T-helper 1 cell treated with Interleukin-12 subunit alpha and Interleukin-12 subunit beta and Interleukin-4 antibody, amounts not matched to agents 30 μg/mL and 1 μg/mL, for 36 hours (primary cell): ENCODE results near the gene CCDC107.
"Not testable (repeated sequence)": the region's sequence is repeated elsewhere in the genome, so short reads cannot be mapped to it uniquely, and the experiment has no call there.

Experiments
- H3K27ac Mint-ChIP-seq: one replicate; pipeline ENCODE4 v1.8.0; 2021; ENCODE audit warnings: mild to moderate bottlenecking, mixed read lengths
- H3K27me3 Mint-ChIP-seq: one replicate; pipeline ENCODE4 v1.8.0; 2021; ENCODE audit warnings: low read depth, mixed read lengths
- H3K36me3 Mint-ChIP-seq: one replicate; pipeline ENCODE4 v1.8.0; 2021; ENCODE audit warnings: low read depth, mixed read lengths
- H3K4me1 Mint-ChIP-seq: one replicate; pipeline ENCODE4 v1.8.0; 2021; ENCODE audit warnings: low read depth, mixed read lengths
- H3K4me3 Mint-ChIP-seq: one replicate; pipeline ENCODE4 v1.8.0; 2021; ENCODE audit warnings: mild to moderate bottlenecking, moderate library complexity, mixed read lengths
- H3K9me3 Mint-ChIP-seq: one replicate; pipeline ENCODE4 v1.8.0; 2021; ENCODE audit warnings: mixed read lengths

The CCDC107 gene

GRCh38 chr9:35627575-35627974, 30.5 kb upstream of the CCDC107 start:
- Mint-ChIP-seq H3K27me3 (peaks cover 4% of the 10 kb centered on the region), H3K9me3 (no peaks in the 10 kb centered on the region), H3K27ac (no peak overlapping the region), H3K36me3 (peaks cover 3% of the 10 kb centered on the region), H3K4me3 (no peak overlapping the region), H3K4me1 (peaks cover 3% of the 10 kb centered on the region)

- Mint-ChIP-seq H3K9me3 (no peaks in the 10 kb centered on the region), H3K27ac (no peak overlapping the region), H3K4me3 (no peak overlapping the region), H3K27me3 (peaks cover 4% of the 10 kb centered on the region), H3K4me1 (peaks cover 3% of the 10 kb centered on the region), H3K36me3 (peaks cover 3% of the 10 kb centered on the region)
These were observed 29.6 kb upstream of the CCDC107 start for GRCh38 chr9:35628389-35628991.

- Mint-ChIP-seq H3K27ac (no peak overlapping the region), H3K4me1 (peaks cover 3% of the 10 kb centered on the region), H3K36me3 (peaks cover 3% of the 10 kb centered on the region), H3K27me3 (peaks cover 4% of the 10 kb centered on the region), H3K4me3 (no peak overlapping the region), H3K9me3 (no peaks in the 10 kb centered on the region)
These were observed 28.5 kb upstream of the CCDC107 start for GRCh38 chr9:35629597-35629996.

GRCh38 chr9:35635730-35636129, 22.4 kb upstream of the CCDC107 start:
- Mint-ChIP-seq H3K9me3 (peaks cover 4% of the 10 kb centered on the region), H3K4me3 (no peak overlapping the region), H3K27ac (no peak overlapping the region), H3K27me3 (no peaks in the 10 kb centered on the region), H3K36me3 (peaks cover 12% of the 10 kb centered on the region), H3K4me1 (peaks cover 35% of the 10 kb centered on the region)

- Mint-ChIP-seq H3K4me3 (no peak overlapping the region), H3K27ac (no peak overlapping the region), H3K4me1 (peaks cover 38% of the 10 kb centered on the region), H3K9me3 (peaks cover 10% of the 10 kb centered on the region), H3K27me3 (no peaks in the 10 kb centered on the region), H3K36me3 (peaks cover 18% of the 10 kb centered on the region)
These were observed 21.8 kb upstream of the CCDC107 start for GRCh38 chr9:35636135-35636876.

GRCh38 chr9:35636877-35637246, 21.2 kb upstream of the CCDC107 start:
- peaks cover 21% of the 10 kb centered on the region for H3K36me3 Mint-ChIP-seq
- not testable (repeated sequence) for H3K4me3 Mint-ChIP-seq, H3K27ac Mint-ChIP-seq, H3K27me3 Mint-ChIP-seq
- peaks cover 14% of the 10 kb centered on the region for H3K9me3 Mint-ChIP-seq
- peaks cover 41% of the 10 kb centered on the region for H3K4me1 Mint-ChIP-seq

GRCh38 chr9:35637427-35637955, 20.6 kb upstream of the CCDC107 start:
- Mint-ChIP-seq H3K4me1 (peaks cover 41% of the 10 kb centered on the region), H3K27ac (peak overlapping the region; percentile 23), H3K36me3 (peaks cover 21% of the 10 kb centered on the region), H3K9me3 (peaks cover 14% of the 10 kb centered on the region)
- not testable (repeated sequence) for H3K4me3 Mint-ChIP-seq, H3K27me3 Mint-ChIP-seq

- peak overlapping the region; percentile 30 for H3K4me3 Mint-ChIP-seq
- H3K27me3 Mint-ChIP-seq = not testable (repeated sequence)
- H3K9me3 Mint-ChIP-seq = peaks cover 14% of the 10 kb centered on the region
- H3K27ac Mint-ChIP-seq = peak overlapping the region; percentile 80
- H3K4me1 Mint-ChIP-seq = peaks cover 43% of the 10 kb centered on the region
- H3K36me3 Mint-ChIP-seq = peaks cover 26% of the 10 kb centered on the region
These were observed 19.3 kb upstream of the CCDC107 start for GRCh38 chr9:35638751-35639150.

- Mint-ChIP-seq H3K36me3 (peaks cover 26% of the 10 kb centered on the region), H3K27ac (peak overlapping the region; percentile 80)
These were observed 18.9 kb upstream of the CCDC107 start for GRCh38 chr9:35639225-35639624.

GRCh38 chr9:35639631-35640030, 18.5 kb upstream of the CCDC107 start:
- peaks cover 47% of the 10 kb centered on the region for H3K4me1 Mint-ChIP-seq
- H3K9me3 Mint-ChIP-seq = peaks cover 14% of the 10 kb centered on the region
- H3K27me3 Mint-ChIP-seq = no peaks in the 10 kb centered on the region

More at GRCh38 chr9:35639225-35639624, 18.9 kb upstream of the CCDC107 start:
- H3K4me1 Mint-ChIP-seq = peaks cover 43% of the 10 kb centered on the region
- H3K4me3 Mint-ChIP-seq = peak overlapping the region; percentile 59
- H3K9me3 Mint-ChIP-seq = peaks cover 14% of the 10 kb centered on the region
- H3K27me3 Mint-ChIP-seq = not testable (repeated sequence)

GRCh38 chr9:35640431-35640830, 17.7 kb upstream of the CCDC107 start:
- Mint-ChIP-seq H3K36me3 (peaks cover 32% of the 10 kb centered on the region), H3K9me3 (peaks cover 14% of the 10 kb centered on the region), H3K4me1 (peaks cover 46% of the 10 kb centered on the region)
- not testable (repeated sequence) for H3K4me3 Mint-ChIP-seq, H3K27ac Mint-ChIP-seq, H3K27me3 Mint-ChIP-seq

More at GRCh38 chr9:35639631-35640030, 18.5 kb upstream of the CCDC107 start:
- Mint-ChIP-seq H3K27ac (peak overlapping the region; percentile 80), H3K4me3 (peak overlapping the region; percentile 59), H3K36me3 (peaks cover 30% of the 10 kb centered on the region)

GRCh38 chr9:35641478-35641877, 16.6 kb upstream of the CCDC107 start:
- not testable (repeated sequence) for H3K4me3 Mint-ChIP-seq, H3K27ac Mint-ChIP-seq, H3K27me3 Mint-ChIP-seq
- Mint-ChIP-seq H3K36me3 (peaks cover 36% of the 10 kb centered on the region), H3K9me3 (peaks cover 14% of the 10 kb centered on the region), H3K4me1 (peaks cover 47% of the 10 kb centered on the region)

- Mint-ChIP-seq H3K36me3 (peaks cover 38% of the 10 kb centered on the region), H3K4me1 (peaks cover 44% of the 10 kb centered on the region), H3K27me3 (no peaks in the 10 kb centered on the region), H3K4me3 (no peak overlapping the region), H3K9me3 (peaks cover 14% of the 10 kb centered on the region), H3K27ac (no peak overlapping the region)
These were observed 15.0 kb upstream of the CCDC107 start for GRCh38 chr9:35643046-35643445.

GRCh38 chr9:35645736-35646135, 12.4 kb upstream of the CCDC107 start:
- not testable (repeated sequence) for H3K27me3 Mint-ChIP-seq, H3K9me3 Mint-ChIP-seq
- H3K4me1 Mint-ChIP-seq = peaks cover 44% of the 10 kb centered on the region
- peaks cover 44% of the 10 kb centered on the region for H3K36me3 Mint-ChIP-seq
- peak overlapping the region; percentile 99 for H3K4me3 Mint-ChIP-seq
- peak overlapping the region; percentile 99 for H3K27ac Mint-ChIP-seq

GRCh38 chr9:35646153-35646532, 11.9 kb upstream of the CCDC107 start:
- H3K4me1 Mint-ChIP-seq = peaks cover 45% of the 10 kb centered on the region
- peaks cover 40% of the 10 kb centered on the region for H3K36me3 Mint-ChIP-seq
- peak overlapping the region; percentile 99 for H3K27ac Mint-ChIP-seq
- no peaks in the 10 kb centered on the region for H3K27me3 Mint-ChIP-seq
- peaks cover 6% of the 10 kb centered on the region for H3K9me3 Mint-ChIP-seq
- peak overlapping the region; percentile 99 for H3K4me3 Mint-ChIP-seq
